H4 (cell line): ENCODE results near the gene TMEM100. TPM values are rescaled to one million over a fixed set of nuclear protein-coding genes. Genes with fewer than 3 reads are reported as not detected.

Source experiments
- DNase-seq: peaks from one replicate; pipeline ENCODE4 v3.0.0-alpha.2; 2015; ENCODE audit warnings: low spot score
- total RNA-seq: library from RNA; depleted of rRNA; stranded (reverse); fragments of >200 nt; shearing (Covaris generic); gene quantifications from 2 replicates; pipeline ENCODE4 v1.2.3, GENCODE V29; 2014; rRNA removed

Gene TMEM100, protein sequence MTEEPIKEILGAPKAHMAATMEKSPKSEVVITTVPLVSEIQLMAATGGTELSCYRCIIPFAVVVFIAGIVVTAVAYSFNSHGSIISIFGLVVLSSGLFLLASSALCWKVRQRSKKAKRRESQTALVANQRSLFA
- total RNA-seq = 4.6 and 7.8 TPM in 2 replicates

DNA sequence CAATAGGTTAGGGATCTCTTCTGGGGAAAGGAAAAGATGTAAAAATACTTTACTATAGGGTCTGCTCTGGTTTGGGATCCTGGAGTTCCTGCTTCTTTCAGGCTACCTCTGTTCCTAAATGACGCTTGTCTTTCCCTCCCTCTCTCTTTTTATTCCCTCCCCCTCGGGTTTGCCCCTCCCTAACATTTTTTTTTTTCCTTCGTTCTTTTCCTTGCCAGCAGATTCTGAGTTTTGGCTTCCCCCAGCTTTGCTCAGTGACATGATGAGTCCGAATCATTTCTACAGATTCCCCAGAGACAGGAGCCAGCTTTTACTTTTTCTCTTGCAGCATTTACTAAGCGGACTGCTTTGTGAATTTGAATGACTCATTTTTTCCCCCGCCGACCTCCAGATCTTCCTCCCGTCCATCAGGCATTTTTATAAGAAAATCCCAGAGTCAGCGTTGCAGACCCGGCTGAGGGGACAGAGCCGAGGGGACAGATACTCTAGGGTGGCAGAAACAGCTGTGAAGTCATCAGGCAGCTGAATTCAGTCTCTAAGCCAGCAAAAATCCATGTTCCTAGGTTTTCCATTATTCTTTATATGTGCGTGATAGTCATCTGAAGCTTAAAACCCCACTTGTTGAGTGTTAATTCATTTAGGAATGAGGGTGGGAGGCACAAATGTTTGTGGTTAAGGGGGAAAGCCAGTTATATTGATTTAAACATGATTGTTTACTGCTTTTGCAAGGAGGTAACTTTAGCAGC lies at the start of gene TMEM100:
TSS of gene TMEM100 (minus strand) at position 123 of the 746 bp plus-strand sequence. CDS start 1,794 bp downstream, outside the sequence.
- DNase-seq = peak; percentile 59

DNA sequence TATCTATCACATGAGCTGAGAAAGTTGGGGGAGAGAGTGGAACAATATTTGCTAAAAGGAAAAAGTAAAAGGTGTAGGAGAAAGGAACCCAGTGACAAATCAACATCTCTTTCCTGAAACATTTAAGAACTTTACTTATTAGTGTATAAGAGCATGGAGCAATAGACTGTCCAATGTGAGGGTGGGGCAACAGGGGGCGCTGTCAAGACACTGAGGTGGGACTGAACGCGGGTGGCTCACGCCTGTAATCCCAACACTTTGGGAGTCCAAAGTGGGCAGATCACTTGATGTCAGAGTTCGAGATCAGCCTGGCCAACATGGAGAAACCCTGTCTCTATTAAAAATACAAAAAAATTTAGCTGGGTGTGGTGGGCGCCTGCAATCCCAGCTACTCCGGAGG lies 49.4 kb upstream of the TMEM100 start:
- no peak for DNase-seq

DNA sequence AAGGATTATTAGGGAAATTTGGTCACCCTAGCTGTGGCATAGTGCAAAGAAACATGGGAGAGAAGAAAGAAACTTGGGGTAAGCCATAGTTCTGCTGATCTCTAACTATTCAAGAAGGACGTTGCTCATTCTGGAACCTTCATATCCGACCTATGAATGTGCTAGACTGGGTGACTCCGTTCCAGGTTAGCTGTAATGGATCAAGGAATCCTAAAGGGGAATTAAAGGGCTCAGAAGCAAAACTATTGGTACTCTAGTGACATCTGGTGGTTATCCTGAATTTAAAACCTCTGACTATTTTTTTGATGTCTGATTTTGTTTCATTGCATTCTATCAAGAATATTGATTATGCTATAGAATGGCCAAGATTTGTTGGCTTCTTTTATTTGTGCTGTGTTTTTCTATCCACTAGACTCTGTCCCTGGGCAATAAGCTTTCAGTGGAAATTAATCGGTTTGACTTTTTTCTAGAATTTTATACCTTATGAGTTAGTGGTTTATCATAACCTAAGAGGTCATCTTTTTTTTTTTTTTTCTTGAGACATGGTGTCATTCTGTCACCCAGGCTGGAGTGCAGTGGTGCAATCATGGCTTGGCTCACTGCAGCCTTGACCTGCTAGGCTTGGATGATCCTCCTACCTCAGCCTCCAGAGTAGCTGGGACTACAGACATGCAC lies 47.7 kb upstream of the TMEM100 start:
- peak; percentile 69 for DNase-seq

DNA sequence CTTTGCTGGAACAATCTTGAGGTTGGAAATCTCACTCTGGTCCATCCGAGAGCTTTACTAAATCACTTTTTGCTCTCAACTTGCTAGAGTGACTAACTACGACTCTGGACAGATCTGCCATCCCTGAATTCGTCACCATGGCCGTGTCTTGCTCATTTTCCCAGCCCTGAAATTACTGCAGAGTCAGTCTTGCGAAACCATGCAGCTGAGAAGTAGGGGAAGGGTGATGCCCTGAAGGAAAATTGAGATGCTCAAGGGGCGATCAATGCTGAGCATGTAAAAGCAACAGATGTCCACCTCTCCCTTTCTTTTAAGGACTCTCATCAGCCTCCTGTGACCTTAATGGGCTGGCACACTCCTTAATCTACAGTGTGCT lies 46.9 kb upstream of the TMEM100 start:
- peak; percentile 70 for DNase-seq

DNA sequence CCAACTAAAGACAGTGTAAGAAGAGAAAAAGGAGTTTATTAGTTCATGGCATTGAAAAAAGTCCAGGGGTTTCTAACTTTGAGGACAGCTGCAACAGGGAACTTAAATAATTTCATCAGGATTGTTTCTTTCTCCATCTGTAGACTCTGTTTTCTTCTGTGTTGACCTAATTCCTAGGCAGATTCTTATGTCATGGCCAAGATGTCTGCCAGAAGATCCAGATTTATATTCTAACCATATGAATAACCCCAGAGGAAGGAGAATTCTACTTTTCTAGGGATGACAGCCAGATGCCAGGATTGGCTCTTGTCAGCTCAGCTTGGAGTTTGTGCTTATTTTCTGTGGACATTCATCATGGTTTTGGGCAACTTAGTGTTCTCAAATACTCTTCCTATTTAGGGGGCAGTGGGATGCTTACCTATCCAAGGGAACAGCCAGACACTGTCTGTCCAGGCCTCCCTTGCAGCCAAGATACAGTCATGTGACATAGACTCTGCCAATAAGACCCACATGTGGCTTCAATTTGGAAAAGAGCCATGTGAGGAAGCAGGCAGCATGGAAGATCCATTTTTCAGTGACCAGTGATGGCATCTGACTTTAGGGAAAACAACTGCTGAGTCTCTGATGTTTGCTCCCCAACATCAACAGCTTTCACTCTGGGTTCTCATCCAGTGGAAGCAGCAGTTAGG lies 46.4 kb upstream of the TMEM100 start:
- DNase-seq = peak; percentile 19

DNA sequence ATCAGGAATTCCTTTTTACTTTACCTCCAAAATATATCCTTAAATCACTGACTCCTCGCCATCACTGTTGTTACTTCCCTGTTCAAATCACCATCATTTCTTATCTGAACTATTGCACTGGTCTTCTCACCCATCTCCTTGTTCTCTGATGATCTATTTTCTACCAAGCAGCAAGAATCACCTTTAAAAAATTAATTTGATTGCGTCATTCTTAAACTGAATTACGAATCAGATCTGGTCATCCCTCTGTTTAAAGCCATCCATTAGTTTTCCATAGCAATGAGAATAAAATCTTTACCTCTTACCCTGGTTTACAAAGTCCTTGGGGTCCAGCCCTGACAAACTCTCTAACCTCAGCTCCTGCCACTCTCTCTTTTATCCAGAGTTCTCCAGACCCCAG lies 42.8 kb upstream of the TMEM100 start:
- DNase-seq = no peak

DNA sequence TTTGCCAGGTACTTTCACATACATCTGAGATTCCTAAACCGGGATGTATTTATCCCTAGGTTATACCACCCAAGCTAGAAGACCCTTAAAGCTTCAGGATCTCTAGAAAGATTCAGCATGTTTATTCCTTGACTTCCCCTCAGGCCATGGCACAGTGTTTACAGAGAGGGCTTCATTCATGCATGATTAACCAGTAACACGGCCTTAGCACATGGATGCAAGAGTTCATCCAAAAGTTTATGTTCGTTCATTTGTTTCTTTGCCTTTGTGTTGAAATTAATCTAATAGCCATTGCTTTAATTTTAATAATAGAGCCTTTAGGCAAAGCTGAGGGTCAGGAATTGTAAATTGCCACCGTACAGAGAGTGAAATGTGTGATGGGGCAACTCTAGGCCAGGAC lies 41.9 kb upstream of the TMEM100 start:
- DNase-seq = no peak

DNA sequence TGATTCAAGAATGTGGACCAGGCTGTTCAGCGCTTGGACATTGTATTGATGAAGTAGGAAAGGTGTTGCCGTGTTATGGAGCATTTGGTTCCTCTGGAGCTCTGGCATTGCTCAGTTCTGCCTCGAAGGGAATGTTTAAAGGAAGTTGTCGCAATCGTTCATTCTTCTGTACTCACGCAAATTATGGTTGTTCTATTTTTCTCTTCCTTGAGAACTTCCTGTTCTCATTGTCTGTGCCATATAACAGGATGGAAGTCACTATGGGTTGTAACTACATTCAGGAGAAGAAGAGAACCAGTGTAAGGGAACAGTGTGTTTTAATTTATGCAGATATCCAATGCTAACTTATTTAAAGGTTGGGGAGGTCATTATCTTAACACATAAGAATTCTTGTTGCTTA lies 41.2 kb upstream of the TMEM100 start:
- no peak for DNase-seq

DNA sequence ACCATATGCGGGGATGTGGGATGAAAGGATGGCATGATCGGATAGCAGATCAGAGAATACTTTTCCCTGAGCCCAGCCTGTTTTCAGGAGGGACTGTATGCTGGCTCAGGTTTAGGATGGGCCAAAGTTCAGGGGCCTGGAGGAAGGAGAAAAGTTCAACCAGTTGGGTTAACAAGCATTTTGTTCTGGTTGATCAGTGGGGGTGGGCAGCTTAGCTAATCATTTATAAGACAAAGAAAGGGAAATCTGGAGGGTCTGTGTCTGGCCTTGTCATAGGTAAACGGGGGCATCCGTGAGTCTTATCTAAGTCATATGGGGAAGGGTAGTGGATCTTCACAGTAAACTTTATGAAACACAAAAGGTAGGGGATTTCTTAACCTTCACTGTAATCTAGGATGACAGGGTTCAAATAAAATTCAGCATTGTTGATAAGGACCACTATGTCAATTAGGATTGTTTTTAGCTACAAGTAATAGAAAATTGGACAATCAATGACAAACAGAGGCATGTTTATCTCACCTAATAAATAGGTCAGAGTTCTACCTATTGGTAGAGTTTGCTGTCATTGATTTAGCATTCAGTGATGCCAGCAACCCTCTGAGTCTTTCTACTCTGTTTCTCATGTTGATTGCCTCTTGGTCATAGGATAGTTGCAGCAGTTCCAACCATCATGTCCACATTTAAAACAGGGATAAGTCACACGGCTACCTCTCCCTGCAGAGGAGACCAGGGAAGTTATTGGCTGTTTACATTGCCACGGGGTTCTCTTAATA lies 39.6 kb upstream of the TMEM100 start:
- no peak for DNase-seq

DNA sequence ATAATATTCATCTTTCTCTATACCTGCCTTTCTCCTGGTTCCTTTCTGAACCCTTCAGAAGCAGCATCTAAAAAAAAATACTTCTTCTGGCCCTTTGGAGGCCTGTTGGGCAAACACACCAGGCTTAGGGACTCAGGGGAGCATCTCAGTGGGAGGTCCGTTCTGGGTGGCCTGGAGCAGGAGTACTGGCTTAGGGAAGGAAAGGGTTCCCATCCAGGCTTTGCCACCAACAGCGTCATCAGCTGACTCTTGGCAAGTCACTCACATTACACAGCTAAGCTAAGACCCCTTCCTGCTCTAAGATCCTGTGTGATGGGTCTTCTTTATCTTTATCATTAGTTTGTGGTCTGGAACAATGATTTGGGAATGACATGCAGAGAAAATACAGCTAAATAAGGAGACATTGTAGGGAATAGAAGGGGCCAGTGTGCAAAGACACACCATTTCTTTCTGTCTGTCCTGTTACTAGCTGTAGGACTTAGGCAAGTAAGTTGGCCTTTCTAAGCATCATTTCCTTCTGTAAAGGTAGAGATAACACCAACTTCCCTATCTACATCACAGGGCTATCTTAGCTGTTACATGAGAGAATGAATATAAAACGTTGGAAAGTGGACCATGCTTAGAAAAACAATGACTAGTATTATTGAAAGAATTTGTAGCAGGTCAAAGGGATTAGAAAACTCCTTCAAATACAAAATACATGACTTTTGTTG lies 38.1 kb upstream of the TMEM100 start:
- DNase-seq = no peak

DNA sequence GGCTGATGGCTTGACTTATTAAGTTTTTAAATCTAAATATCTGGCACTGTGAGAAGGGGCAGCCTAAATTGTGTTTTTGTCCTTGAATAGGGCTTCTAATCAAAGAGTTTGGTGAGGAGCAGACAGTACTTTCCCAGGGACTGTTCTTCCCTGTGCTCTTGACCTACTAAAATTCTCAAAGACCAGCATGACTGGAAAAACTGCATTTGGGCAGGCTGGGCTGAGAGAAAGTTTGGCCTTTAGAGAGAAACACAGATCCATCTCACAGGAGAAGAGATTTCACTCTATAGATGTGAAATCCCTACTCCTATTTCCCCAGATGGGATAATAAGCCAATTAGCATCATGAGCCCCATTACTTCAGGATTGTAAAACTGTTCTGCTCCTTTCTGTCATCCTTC lies 35.5 kb upstream of the TMEM100 start:
- DNase-seq = no peak

DNA sequence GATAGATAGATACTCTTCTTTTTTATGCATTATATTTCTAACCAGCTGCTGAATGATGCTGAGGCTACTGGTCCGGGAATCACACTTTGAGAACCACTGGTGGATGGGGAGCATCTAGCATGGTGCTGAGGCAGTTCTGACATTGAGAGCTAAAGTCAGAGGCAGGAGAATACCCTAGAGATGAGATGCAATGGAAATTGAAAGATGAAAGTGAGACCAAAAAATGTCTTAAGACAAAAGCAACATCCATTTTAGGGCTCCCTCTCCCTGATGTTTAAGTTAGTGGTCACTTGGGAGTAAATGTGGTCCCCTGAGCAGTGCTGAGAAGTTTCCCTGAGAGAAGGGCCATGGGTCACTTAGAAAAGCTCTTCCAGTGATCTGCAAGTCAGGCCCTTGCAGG lies 35.0 kb upstream of the TMEM100 start:
- no peak for DNase-seq

DNA sequence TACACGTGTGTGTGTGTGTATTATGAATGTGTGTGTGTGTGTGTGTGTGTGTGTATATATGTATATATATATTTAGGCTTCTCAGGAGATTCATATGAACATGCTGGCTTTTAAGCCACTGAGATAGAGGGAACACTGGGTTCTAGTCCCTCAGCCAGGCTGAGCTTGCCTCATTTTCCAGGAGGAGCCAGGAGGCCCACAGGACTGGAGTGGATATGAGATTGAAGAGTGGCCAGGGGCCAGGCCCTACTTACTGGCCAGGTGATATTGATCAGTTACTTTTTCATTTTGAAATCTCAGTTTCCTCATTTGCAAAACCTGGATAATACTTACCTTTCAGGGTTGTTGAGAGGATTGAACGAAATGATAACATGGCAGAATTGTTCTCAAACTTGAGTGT lies 34.0 kb upstream of the TMEM100 start:
- no peak for DNase-seq

DNA sequence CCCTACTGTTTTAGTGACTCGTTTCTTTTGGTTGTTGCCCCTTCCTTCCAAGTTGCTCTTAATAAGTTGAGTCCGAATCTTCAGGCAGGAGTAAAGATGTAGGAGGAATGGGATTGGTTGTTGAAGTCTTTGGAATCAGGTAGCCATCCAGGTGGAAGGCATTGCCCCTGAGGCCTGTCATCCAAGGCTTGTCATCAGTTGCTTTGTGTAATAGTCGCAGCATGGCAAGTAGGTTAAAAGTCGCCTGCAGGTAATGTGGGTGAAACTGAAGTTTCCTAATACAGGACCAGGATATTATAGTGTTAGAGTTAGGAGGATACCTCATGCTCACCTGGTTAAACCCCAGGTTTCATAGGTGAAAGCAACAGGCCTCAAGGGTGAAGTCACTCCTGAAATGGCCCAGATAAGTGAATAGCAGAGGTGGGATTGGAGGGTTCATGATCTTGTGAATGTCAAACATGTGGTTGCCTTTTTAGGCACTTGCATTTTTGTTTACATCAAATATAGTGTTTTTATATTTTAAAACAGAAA lies 29.1 kb upstream of the TMEM100 start:
- DNase-seq = no peak

DNA sequence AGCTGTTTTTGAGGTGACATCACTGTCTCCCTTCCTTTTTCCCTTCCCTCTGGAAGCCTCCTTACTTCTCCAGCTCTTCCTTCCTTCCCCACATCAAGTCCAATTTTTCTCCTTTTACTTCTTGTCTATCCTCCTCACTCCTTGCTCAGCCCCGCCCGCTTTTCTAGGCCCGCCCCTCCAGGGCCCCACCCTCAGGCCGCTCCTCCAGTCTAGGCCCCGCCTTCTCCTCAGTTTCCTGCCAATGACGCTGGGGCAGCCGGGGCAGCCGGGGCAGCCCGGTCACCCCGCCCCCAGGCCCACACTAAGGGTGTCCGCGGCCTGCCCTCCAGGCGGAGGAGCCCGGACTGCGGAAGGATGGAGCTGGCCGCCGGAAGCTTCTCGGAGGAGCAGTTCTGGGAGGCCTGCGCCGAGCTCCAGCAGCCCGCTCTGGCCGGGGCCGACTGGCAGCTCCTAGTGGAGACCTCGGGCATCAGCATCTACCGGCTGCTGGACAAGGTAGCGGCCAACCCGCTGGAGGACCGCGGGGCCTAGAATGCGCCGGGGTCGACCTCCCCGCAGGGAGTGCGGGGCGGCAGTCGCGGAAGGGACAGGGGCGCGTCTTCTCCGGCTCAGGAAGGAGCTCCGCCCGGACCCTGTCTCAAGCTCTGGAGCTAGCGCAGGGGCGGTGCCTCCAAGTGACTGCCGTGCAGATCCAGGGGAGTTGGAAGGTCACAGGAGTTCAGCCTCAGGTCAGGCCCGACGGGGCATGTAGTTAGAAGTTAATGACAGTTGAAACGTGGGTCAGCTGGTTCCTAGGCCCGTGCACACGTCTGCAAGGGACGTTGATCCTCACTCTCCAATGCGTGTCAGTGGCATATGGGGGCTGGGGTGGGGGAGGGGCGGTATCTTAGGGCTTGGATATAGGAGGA lies 28.3 kb upstream of the TMEM100 start, which contains the start of gene PCTP:
TSS of gene PCTP (plus strand) at position 302 of the 908 bp plus-strand sequence. CDS start at position 355, 53 bp downstream.
- peak; percentile 92 for DNase-seq

DNA sequence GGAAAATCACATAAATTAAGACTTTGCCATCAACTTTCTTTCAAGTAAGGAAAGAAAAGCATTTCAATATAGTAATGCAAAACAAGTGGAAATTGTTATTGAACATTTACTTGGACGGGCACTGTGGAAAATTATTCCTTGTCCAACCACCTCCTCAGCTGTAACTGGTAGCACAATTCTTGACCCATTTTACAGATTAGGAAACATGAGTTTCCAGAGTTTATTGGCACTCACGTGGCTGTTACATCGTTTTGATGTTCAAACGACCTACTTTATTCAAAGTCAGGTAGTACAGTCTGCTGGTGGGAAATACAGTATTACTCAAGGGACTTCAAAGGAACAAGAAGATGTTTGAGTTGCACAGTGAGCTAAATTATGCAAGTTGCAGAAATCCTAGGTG lies 27.3 kb upstream of the TMEM100 start:
- no peak for DNase-seq

DNA sequence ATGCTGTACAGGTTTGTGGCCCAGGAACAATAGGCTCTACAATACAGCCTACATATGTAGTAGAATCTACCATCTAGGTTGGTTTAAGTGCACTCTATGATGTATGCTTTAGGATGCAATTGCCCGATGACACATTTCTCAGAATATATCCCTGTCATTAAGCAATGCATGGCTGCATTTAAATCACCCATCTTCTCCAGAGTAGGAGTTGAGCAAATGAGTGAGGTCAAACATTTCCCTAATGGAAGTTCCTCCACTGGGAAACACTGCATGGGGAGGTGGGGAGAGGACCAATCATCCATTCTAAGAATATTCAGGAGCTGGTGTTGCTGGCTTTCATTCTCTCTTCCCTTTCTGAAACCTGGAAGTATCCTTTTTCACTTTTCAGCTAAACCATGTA lies 26.2 kb upstream of the TMEM100 start:
- DNase-seq = no peak

DNA sequence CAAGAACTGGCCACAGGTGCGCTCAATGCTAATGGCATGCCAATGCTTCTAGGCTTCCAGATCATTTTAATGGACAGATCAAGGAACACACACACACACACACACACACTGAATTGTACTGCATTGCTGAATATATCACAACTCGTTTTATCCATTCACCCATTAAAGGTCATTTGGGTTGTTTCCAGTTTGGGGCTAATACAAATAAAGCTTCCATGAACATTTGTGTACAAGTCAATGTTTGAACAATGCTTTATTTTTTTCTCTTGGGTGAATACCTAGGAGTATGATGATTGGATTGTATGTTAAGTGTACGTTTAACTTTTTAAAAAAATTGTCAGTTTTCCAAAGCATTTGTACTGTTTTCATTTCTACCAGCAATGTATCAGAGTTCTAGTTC lies 24.5 kb upstream of the TMEM100 start:
- DNase-seq = no peak

DNA sequence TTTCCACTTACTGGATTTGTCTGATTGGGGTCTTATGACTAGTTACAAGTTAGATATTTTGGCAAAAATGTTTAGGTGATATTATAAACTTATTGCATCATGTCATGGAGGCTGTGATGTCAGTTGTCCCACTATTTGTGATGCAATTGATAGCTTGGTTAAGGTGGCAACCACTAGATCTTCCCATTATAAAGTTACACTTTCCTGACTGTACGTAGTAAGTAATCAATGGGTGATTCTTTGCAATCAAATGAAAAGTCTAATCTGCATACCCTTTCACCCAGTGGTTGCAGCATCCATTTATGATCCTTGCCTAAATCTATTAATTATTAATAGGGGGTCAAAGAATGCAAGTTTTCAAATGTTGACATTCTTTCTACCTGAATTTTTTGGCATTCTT lies 23.8 kb upstream of the TMEM100 start:
- no peak for DNase-seq

DNA sequence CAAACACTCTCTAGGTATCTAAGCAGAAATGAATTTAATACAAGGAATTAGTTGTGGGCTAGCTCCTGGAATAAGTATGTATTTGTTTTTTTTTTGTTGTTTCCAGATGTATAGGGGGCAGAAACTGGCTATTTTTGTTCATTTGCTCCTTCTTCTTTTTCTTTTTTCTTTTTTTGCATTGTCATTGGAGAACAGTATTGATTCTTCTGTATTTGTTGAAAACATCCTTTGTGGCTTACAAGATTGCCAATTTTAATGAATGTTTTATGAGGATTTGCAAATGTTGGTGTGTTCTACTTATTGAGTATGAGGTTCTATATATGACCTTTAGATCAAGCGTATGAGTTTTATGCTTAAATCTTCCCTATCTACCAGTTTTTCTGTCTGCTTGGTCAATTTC lies 22.6 kb upstream of the TMEM100 start:
- no peak for DNase-seq
